Fibroblast of lung (primary cell): ENCODE results near the gene MTF2.

Experiments used
- CTCF ChIP-seq, 2 donors: IDR thresholded peaks in 1 of 2; conservative IDR thresholded peaks in 1 of 2; 1 replicate in 1 of 2; 2 replicates in 1 of 2; pipeline ENCODE4 v1.5.1; 2011 to 2012; ENCODE audit warnings: low read length in 2 of 2, control low read depth in 1 of 2, inconsistent platforms in 1 of 2, low read depth in 1 of 2, mild to moderate bottlenecking in 1 of 2
- EZH2 ChIP-seq: IDR thresholded peaks from 2 replicates; pipeline ENCODE4 v1.5.1; 2012; ENCODE audit warnings: low read length, control low read depth, mild to moderate bottlenecking; ENCODE audit errors: missing control alignments

- TF ChIP-seq CTCF (conservative IDR thresholded peaks at IDR 0.05 in 1 of 2, IDR thresholded peaks at IDR 0.05 in 1 of 2; ENCODE audit: low read depth in 1 of 2, low read length in 2 of 2) (peak; percentile 26 to 61), EZH2 (no peak)
These were observed 1.2 kb downstream of the MTF2 start for GRCh38 chr1:93080179-93080823.
